Hematopoietic multipotent progenitor cell treated with erythropoietin and hydrocortisone succinate and interleukin-3 and kit ligand, for 4 days (in vitro differentiated cells): Measurements from ENCODE around the gene PLGLB1.
A peak's percentile ranks its signal among the peaks of the same experiment; 100 is the strongest.
"Not testable (repeated sequence)": the region's sequence is repeated elsewhere in the genome, so short reads cannot be mapped to it uniquely, and the experiment has no call there.

ENCODE experiments used
- DNase-seq: peaks from one replicate; pipeline ENCODE4 v3.0.0-alpha.2; 2015

Gene PLGLB1

GRCh38 chr2:87021744-87022143 is at the start of gene PLGLB1:
Gene PLGLB1, minus strand, starts transcription at chr2:87021844. Its CDS starts 61 bp downstream, at chr2:87021783.
- DNase-seq = not testable (repeated sequence)

- peak; percentile 22 for DNase-seq
Observed at GRCh38 chr2:87064305-87064704, 42.7 kb upstream of the PLGLB1 start.

DNA sequence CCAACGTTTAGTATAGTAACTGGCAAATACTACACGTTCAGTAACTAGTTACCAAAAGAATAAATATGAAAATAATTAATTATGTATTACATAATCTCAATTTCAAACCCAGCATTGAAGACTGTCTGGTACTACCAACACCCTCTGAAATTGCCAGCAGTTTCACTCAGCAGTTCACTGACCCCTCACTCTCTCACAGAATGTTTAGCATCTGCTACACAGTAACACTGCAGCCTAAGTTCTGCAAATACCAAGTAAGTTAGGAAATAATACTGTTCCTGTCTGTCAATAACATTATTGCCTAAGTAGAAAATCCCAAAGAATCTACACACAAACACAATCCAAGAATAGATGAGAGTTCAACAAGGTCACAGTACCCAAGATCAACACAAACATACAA is 41.8 kb upstream of the PLGLB1 start:
- not testable (repeated sequence) for DNase-seq

GRCh38 chr2:87061519-87061918 is 39.9 kb upstream of the PLGLB1 start:
- DNase-seq = not testable (repeated sequence)

GRCh38 chr2:87057606-87058005 is 36.0 kb upstream of the PLGLB1 start:
- DNase-seq = not testable (repeated sequence)

GRCh38 chr2:87056843-87057242 is 35.2 kb upstream of the PLGLB1 start:
- not testable (repeated sequence) for DNase-seq

DNA sequence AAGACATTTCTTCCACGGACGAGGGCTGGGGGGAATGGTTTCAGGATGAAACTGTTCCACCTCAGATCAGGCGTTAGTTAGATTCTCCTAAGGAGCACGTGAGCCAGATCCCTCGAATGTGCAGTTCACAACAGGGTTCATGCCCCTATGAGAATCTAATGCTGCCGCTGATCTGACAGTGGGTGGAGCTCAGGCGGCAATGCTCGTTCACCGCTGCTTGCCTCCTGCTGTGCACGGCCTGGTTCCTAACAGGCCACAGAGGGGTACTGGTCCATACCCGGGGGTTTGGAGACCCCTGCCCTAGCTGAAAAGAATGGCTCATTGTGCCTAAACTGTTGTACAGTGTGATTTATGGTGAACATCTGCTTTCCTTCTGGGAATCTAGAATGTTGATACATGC is 34.8 kb upstream of the PLGLB1 start:
- DNase-seq = not testable (repeated sequence)

DNA sequence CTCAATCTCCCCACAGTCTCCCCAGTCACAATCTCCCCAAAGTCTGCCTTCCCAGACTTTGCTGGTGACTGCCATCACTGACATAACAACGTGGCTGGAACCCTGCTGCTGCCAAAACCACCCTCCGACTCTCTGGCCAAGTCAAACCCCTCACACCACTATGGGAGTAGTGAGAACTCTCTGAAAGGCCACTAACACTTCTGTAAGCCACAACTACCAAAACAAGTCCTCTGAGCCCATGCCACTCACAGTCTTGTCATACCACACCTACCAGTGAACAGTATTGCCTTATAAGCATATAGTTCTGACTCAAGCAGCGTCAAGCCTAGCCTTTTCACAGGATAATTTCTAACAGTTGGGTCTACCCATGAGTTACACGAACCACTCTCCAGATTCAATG is 32.7 kb upstream of the PLGLB1 start:
- DNase-seq = not testable (repeated sequence)

- DNase-seq = not testable (repeated sequence)
Observed at GRCh38 chr2:87041321-87041978, 19.8 kb upstream of the PLGLB1 start.

DNA sequence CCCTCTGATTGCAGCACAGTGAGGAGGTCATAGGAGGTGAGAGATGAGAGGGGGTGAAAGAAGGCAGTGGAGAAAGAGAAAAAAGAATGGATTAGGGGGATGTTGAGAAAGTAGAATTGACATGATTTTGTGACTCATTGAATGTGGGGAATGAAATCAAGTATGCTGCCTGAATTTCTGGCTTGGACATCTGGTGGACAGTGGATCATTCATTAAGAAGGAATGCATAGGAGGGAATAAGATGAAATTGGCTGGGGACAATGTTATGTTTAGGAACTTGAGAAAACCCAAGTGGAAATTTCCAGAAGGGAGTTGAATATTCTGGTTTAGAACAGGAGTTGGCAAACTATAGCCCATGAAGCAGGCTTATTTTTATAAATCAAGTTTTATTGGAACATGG is 7.0 kb upstream of the PLGLB1 start:
- DNase-seq = not testable (repeated sequence)

DNA sequence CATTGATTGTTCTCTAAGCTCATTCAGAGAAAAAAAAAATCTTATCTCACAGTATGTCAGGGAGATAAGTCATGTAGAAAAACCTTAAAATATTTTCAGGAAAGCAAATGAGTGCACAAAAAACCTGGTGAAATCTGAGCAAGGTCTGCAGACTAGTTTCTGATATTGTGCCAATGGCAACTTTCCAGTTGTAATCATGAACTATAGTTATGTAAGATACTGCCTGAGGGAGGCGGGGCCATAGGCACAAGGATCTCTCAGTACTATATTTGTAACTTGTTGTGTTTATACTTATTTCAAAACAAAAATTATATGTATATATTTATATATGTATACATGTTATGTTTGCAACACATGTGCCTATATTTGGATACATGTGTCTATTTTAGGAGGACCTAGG is 5.2 kb upstream of the PLGLB1 start:
- DNase-seq = not testable (repeated sequence)

DNA sequence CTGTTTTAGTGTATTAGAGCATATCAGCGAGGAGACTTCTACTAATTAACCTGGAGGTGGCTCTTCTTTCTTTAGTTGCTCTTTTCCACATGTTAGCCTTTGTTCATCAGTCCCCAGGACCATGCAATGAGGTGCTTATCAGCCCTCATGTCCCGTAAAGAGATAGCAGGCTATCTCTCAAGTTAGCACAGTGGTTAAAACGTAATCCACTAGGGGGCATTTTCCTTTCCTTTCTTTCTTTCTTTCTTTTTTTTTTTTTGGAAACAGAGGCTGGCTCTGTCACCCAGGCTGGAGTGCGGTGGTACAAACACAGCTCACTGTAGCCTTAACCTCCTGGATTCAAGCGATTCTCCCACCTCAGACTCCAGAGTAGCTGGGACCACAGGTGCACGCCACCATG is 4.3 kb upstream of the PLGLB1 start:
- DNase-seq = not testable (repeated sequence)

- not testable (repeated sequence) for DNase-seq
Observed at GRCh38 chr2:87023988-87024615, 2.5 kb upstream of the PLGLB1 start.

DNA sequence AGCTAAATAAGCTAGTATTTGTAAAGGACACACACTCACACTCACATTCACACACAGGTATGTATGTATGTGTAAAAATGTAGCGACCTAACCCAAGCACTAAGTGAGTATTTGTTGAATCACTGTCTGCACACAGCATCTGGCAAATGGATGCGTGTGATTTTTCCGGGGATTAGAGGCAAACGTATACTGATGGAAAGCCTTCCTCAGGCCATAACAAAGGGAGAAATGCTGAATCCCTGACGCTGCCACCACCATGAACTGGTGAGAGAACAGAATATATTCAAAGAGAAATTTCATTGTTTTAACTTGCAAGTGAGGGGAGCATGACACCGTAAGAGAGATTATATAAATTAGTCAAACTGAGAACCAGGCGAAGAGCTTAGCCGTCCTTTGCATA is 601 bp downstream of the PLGLB1 start:
- not testable (repeated sequence) for DNase-seq

DNA sequence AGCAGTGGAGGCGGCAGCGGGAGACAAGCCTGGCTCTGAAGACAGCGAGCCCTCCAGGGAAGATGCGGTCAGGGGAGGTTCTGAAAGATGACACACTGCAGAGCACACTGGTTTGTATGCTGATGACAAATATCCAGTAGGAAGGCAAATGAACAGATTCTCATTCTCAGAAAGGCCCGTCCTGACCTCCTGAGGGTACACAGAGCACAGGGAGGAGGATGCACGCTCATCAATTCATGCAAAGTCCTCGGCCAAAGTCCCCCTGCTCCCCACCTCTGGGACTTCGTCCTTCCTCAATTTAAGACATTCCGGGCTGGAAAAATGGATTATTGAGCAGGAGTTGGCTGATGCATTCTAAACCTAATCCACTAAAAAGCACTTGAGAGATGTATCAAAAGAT is 2.6 kb downstream of the PLGLB1 start:
- not testable (repeated sequence) for DNase-seq

DNA sequence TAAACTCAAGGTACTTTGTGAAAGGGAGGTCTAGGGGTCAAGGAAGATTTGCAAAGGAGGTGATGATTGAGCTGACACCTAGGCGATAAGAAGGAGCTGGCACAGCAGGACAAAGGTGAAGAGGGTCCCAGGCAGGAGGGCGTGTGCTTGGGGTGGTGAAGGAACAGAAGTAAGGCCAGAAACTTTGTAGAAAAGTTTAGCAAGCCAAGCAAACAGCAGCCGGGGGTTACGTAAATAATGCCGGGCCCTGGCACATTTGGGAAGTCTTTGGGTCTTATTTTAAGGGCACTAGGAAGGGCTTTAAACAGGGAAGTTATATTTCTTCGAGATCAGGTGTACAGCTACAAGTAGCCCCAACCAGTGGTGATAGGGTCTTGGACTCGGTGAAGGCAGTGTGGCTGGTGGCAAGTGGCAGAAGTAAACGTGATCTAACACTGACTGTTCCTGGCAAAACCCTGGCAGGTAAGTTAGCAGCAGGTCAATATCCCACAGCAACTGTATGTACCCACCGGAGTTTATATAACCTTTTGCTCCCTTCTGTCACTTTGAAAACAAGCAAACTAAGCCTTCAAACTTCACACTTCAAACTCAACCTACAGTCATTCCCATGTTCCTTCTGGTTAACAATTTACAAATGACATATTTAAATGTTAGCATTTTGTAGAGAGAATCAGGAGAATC is 7.0 kb downstream of the PLGLB1 start:
- not testable (repeated sequence) for DNase-seq

DNA sequence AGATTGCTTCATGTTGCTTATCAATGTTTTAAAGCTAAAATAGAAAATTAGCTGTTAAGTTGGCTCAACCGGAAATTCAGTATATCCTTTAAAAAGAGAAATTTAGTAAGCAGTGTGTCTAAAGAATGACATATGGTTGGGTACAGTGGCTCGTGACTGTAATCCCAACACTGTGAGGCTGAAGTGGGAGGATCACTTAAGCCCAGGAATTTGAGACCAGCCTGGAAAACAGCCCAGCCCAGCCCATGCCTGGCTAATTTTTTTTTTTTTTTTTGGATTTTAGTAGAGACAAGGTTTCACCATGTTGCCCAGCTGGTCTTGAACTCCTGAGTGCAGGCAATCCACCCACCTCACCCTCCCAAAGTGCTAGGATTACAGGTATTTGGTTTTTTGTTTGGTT is 17.2 kb downstream of the PLGLB1 start:
- DNase-seq = not testable (repeated sequence)
